HepG2 (cell line): Measurements from ENCODE around the gene NOXO1. TPM values are rescaled to one million over a fixed set of nuclear protein-coding genes. Genes with fewer than 3 reads are reported as not detected.
A peak's percentile ranks its signal among the peaks of the same experiment; 100 is the strongest.

Experiments
- CCDC6 ChIP-seq: sonication (generic); formaldehyde crosslinking; IDR thresholded peaks from 2 replicates; pipeline ENCODE4 v1.8.1; 2022; ENCODE audit warnings: mild to moderate bottlenecking, missing genetic modification reagents, moderate library complexity
- HIC2 ChIP-seq: sonication (generic); formaldehyde crosslinking; IDR thresholded peaks from 2 replicates; pipeline ENCODE4 v1.9.0; 2022; ENCODE audit warnings: low read depth, missing genetic modification reagents
- NR2C2 ChIP-seq: sonication (generic); formaldehyde crosslinking; IDR thresholded peaks from 2 replicates; pipeline ENCODE4 v1.4.0; 2020; ENCODE audit warnings: missing genetic modification reagents, mild to moderate bottlenecking, moderate library complexity, borderline replicate concordance
- ONECUT2 ChIP-seq: sonication (generic); formaldehyde crosslinking; IDR thresholded peaks from 2 replicates; pipeline ENCODE4 v1.4.0; 2020; ENCODE audit warnings: missing genetic modification reagents
- POGK ChIP-seq: sonication (generic); formaldehyde crosslinking; conservative IDR thresholded peaks from 2 replicates; pipeline ENCODE4 v1.8.0; 2022; ENCODE audit warnings: mild to moderate bottlenecking, moderate library complexity, missing genetic modification reagents
- RNF219 ChIP-seq: sonication (generic); formaldehyde crosslinking; IDR thresholded peaks from 2 replicates; pipeline ENCODE4 v1.5.0; 2020; ENCODE audit warnings: mild to moderate bottlenecking, missing genetic modification reagents
- TRIM22 ChIP-seq: fragments of 450-650 bp; IDR thresholded peaks from 2 replicates; pipeline ENCODE4 v1.6.1; 2017
- ZHX2 ChIP-seq, 2 experiments: sonication (generic) in 1 of 2; formaldehyde crosslinking in 1 of 2; IDR thresholded peaks; 2 replicates each; pipeline versions ENCODE4 v1.6.1 to v1.9.0; 2014 to 2022; ENCODE audit warnings: antibody characterized with exemption in 1 of 2, borderline replicate concordance in 1 of 2, inconsistent platforms in 1 of 2, low read depth in 1 of 2, missing genetic modification reagents in 1 of 2
- ZNF180 ChIP-seq: sonication (generic); formaldehyde crosslinking; IDR thresholded peaks from 2 replicates; pipeline ENCODE4 v1.4.0; 2020; ENCODE audit warnings: low read depth, missing genetic modification reagents, borderline replicate concordance
- ZNF331 ChIP-seq: sonication (generic); formaldehyde crosslinking; IDR thresholded peaks from 2 replicates; pipeline ENCODE4 v1.4.0; 2020; ENCODE audit warnings: missing genetic modification reagents
- ZNF784 ChIP-seq: sonication (generic); formaldehyde crosslinking; IDR thresholded peaks from 2 replicates; pipeline ENCODE4 v1.5.1; 2020; ENCODE audit warnings: missing genetic modification reagents, mild to moderate bottlenecking, borderline replicate concordance
- ZNF788 ChIP-seq: sonication (generic); formaldehyde crosslinking; IDR thresholded peaks from 2 replicates; pipeline ENCODE4 v1.5.0; 2020; ENCODE audit warnings: mild to moderate bottlenecking, missing genetic modification reagents, borderline replicate concordance
- polyA plus RNA-seq, 8 experiments: library from polyadenylated mRNA; depleted of rRNA in 3 of 8; stranded (reverse) in 7 of 8; unstranded in 1 of 8; fragments of >200 nt; fragmentation: Illumina TruSeq in 4 of 8; extraction: Trizol in 4 of 8; gene quantifications; 2 replicates each; pipeline versions ENCODE4 v1.2.1 to v1.2.3, GENCODE V29; 2011 to 2016; ENCODE audit warnings: low read depth in 4 of 8, missing spikeins in 1 of 8, mixed read lengths in 1 of 8; ENCODE audit not compliant: insufficient read depth in 1 of 8
- total RNA-seq, 5 experiments: library from RNA; depleted of rRNA; stranded (reverse); fragments of >200 nt; fragmentation: Illumina TruSeq; extraction: Trizol; gene quantifications; 2 replicates each; pipeline ENCODE4 v1.2.3, GENCODE V29; 2016; ENCODE audit warnings: low read depth in 1 of 5

Gene NOXO1
- total and polyA plus RNA-seq, 2 of the 13 experiments (the other 11 are each of a cell fraction or from before 2014, with no cell fraction given) = 0.69 to 1.4 TPM

- TF ChIP-seq ZHX2 (IDR thresholded peaks at IDR 0.05; ENCODE audit: low read depth) = 0 out of 2 replicates have a peak, but pooled peaks have one; percentile 29
- TF ChIP-seq ZHX2 (CRISPR knock-in tag; IDR thresholded peaks at IDR 0.05; ENCODE audit: borderline replicate concordance) = no peak
- no peak for TF ChIP-seq RNF219 (CRISPR knock-in tag)
- TF ChIP-seq NR2C2 (CRISPR knock-in tag) = peak; percentile 37; the same call in 1 of the 2 replicates
- TF ChIP-seq POGK (CRISPR knock-in tag) = no peak
- peak; percentile 83; the same call in 1 of the 2 replicates for TF ChIP-seq ZNF784 (CRISPR knock-in tag)
- TF ChIP-seq ZNF180 (CRISPR knock-in tag) = no peak
- peak; percentile 66; the same call in 1 of the 2 replicates for TF ChIP-seq HIC2 (CRISPR knock-in tag)
- TF ChIP-seq ZNF788 (CRISPR knock-in tag) = peak; percentile 82
- TF ChIP-seq ONECUT2 (CRISPR knock-in tag) = peak; percentile 23; the same call in 1 of the 2 replicates
- no peak for TF ChIP-seq TRIM22
- peak; percentile 69 for TF ChIP-seq ZNF331 (CRISPR knock-in tag)
- TF ChIP-seq CCDC6 (CRISPR knock-in tag) = no peak
These were observed 22.8 kb upstream of the NOXO1 start (continued) for GRCh38 chr16:2003827-2004641.
